Measurements from ENCODE around the gene TMEM186.

DNA sequence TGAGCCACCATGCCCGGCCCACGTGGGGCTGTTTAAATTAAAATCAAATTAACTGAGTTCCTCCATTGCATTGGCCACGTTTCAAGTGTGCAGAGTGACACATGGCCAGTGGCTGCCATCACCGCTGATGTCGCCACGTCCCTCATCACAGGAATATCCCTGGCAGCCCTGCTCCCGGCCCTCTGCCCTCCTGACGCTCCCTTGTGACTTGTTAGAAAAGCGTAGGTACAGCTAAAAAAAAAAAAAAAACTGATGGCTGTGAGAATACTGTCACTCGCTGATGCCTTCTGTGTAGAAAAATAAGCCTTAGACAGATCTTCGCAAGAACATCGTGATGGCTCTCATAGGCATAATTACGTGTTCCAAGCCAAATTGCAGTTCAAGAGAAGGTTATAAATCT is 49.7 kb upstream of the TMEM186 start:
- TF ChIP-seq, protein P1, sequence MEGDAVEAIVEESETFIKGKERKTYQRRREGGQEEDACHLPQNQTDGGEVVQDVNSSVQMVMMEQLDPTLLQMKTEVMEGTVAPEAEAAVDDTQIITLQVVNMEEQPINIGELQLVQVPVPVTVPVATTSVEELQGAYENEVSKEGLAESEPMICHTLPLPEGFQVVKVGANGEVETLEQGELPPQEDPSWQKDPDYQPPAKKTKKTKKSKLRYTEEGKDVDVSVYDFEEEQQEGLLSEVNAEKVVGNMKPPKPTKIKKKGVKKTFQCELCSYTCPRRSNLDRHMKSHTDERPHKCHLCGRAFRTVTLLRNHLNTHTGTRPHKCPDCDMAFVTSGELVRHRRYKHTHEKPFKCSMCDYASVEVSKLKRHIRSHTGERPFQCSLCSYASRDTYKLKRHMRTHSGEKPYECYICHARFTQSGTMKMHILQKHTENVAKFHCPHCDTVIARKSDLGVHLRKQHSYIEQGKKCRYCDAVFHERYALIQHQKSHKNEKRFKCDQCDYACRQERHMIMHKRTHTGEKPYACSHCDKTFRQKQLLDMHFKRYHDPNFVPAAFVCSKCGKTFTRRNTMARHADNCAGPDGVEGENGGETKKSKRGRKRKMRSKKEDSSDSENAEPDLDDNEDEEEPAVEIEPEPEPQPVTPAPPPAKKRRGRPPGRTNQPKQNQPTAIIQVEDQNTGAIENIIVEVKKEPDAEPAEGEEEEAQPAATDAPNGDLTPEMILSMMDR (conservative IDR thresholded peaks at IDR 0.05; ENCODE audit: low read depth, low read length), result no peak
- TF ChIP-seq, protein P2, sequence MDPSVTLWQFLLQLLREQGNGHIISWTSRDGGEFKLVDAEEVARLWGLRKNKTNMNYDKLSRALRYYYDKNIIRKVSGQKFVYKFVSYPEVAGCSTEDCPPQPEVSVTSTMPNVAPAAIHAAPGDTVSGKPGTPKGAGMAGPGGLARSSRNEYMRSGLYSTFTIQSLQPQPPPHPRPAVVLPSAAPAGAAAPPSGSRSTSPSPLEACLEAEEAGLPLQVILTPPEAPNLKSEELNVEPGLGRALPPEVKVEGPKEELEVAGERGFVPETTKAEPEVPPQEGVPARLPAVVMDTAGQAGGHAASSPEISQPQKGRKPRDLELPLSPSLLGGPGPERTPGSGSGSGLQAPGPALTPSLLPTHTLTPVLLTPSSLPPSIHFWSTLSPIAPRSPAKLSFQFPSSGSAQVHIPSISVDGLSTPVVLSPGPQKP (IDR thresholded peaks at IDR 0.05; ENCODE audit: borderline replicate concordance, low read depth, low read length), result no peak
- TF ChIP-seq BHLHE40 (IDR thresholded peaks at IDR 0.05; ENCODE audit: low read depth, low read length), result no peak
- TF ChIP-seq POLR2A (IDR thresholded peaks at IDR 0.05; ENCODE audit: low read depth, low read length), result no peak
- TF ChIP-seq, protein P3, sequence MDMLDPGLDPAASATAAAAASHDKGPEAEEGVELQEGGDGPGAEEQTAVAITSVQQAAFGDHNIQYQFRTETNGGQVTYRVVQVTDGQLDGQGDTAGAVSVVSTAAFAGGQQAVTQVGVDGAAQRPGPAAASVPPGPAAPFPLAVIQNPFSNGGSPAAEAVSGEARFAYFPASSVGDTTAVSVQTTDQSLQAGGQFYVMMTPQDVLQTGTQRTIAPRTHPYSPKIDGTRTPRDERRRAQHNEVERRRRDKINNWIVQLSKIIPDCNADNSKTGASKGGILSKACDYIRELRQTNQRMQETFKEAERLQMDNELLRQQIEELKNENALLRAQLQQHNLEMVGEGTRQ (IDR thresholded peaks at IDR 0.05; ENCODE audit: low read depth, low read length), result no peak
- TF ChIP-seq CHD1 (IDR thresholded peaks at IDR 0.05; ENCODE audit: low read depth, low read length), result no peak
- no peak for TF ChIP-seq CEBPB (IDR thresholded peaks at IDR 0.05; ENCODE audit: low read depth, low read length)
- TF ChIP-seq NFE2L2 (IDR thresholded peaks at IDR 0.05; ENCODE audit: low read depth, low read length), result no peak
- TF ChIP-seq FOS (IDR thresholded peaks at IDR 0.05; ENCODE audit: low read depth, low read length), result no peak
- no peak for TF ChIP-seq RAD21 (IDR thresholded peaks at IDR 0.05; ENCODE audit: low read length)
- TF ChIP-seq RCOR1 (IDR thresholded peaks at IDR 0.05; ENCODE audit: insufficient replicate concordance, low read length), result no peak
- no peak for TF ChIP-seq RFX5 (IDR thresholded peaks at IDR 0.05; ENCODE audit: low read depth, low read length)
- TF ChIP-seq MAFK (IDR thresholded peaks at IDR 0.05; ENCODE audit: low read depth, low read length), result no peak
